Loucy (cell line): ENCODE data around the gene MYL6.

Experiments
- CTCF ChIP-seq: fragments of 200-600 bp; sonication (generic); conservative IDR thresholded peaks from 2 replicates; pipeline ENCODE4 v1.5.1; 2014; ENCODE audit warnings: mild to moderate bottlenecking, antibody characterized with exemption, low read length
- EZH2phosphoT487 ChIP-seq: fragments of 200-600 bp; IDR thresholded peaks from 2 replicates; pipeline ENCODE4 v1.6.1; 2018; ENCODE audit warnings: antibody characterized with exemption, mild to moderate bottlenecking, moderate library complexity, borderline replicate concordance

- TF ChIP-seq CTCF: no peak
- TF ChIP-seq EZH2phosphoT487: no peak
These were observed 44.2 kb downstream of the MYL6 start for GRCh38 chr12:56202366-56202765.
